Effector memory CD8-positive, alpha-beta T cell (primary cell): ENCODE measurements around the gene SMARCA2.

Source experiments
- ATAC-seq: fragments of 150-1000 bp; cut with Tn5 transposase; replicated peaks from 2 replicates; pipeline ENCODE4 v1.10.0; 2021; ENCODE audit warnings: mild to moderate bottlenecking, moderate library complexity
- DNase-seq, 3 experiments: peaks; one replicate each; pipeline ENCODE4 v3.0.0; 2021
- H3K27ac Mint-ChIP-seq, 2 donors: one replicate each; pipeline ENCODE4 v1.8.0; 2022; ENCODE audit warnings: mild to moderate bottlenecking in 2 of 2, mixed read lengths in 2 of 2, moderate library complexity in 2 of 2
- H3K27me3 Mint-ChIP-seq, 2 donors: one replicate each; pipeline ENCODE4 v1.8.0; 2022; ENCODE audit warnings: mixed read lengths in 2 of 2
- H3K36me3 Mint-ChIP-seq: one replicate; pipeline ENCODE4 v1.8.0; 2022; ENCODE audit warnings: mild to moderate bottlenecking, moderate library complexity, mixed read lengths; ENCODE audit not compliant: insufficient read depth
- H3K4me1 Mint-ChIP-seq, 2 donors: one replicate each; pipeline ENCODE4 v1.8.0; 2022; ENCODE audit warnings: low read depth in 2 of 2, mixed read lengths in 2 of 2
- H3K4me3 Mint-ChIP-seq, 2 donors: one replicate each; pipeline ENCODE4 v1.8.0; 2022; ENCODE audit warnings: mild to moderate bottlenecking in 2 of 2, mixed read lengths in 2 of 2, moderate library complexity in 2 of 2
- H3K9me3 Mint-ChIP-seq, 2 donors: one replicate each; pipeline ENCODE4 v1.8.0; 2022; ENCODE audit warnings: mixed read lengths in 2 of 2

The SMARCA2 gene

DNA sequence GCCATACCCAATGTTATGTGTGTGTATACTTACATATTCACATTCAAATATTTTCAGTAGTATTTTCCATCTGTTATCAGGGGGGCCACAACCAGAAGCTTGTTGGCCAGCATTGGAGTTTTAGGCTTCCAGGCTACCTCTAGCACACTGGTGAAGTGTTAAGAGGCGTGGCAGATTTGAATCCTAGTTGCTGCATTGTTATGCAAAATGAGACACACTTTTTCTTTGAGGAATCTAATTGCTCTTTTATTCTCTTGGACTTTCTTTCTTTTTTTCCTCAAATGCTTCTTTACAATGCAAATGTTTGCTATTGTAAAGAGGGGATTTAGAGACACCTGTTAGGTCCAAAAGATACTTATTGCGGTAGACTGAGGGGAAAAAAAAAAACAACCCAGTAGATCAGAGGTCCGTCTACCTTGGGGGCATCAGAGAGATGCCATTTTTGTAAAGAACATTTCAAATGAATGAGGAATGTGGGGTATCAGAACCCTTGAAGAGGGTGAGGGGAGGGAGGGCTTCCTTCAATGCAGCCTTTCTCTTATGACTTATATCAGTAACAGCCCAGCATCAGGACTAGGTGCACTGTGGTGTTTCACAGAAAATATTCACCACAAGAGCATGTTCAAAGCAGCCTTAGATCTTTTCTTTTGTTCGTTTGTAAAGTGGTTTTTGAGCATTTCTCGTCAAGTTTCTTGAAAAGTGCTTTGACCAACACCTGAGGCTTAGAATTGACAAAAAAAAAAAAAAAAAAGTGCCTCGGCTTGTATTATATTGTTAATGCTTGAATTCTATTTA, 3.8 kb downstream of the SMARCA2 start:
- ATAC-seq (no peak), DNase-seq (no peak)
- no peaks in the 10 kb centered on the region for H3K9me3 Mint-ChIP-seq
- H3K27me3 Mint-ChIP-seq: no peaks in the 10 kb centered on the region
- H3K27ac Mint-ChIP-seq: peak overlapping the region; percentile 92 to 98
- peaks cover 40 to 59% of the 10 kb centered on the region in 2 donors for H3K4me1 Mint-ChIP-seq
- peaks cover 53% of the 10 kb centered on the region for H3K36me3 Mint-ChIP-seq
- H3K4me3 Mint-ChIP-seq: peak overlapping the region; percentile 100

DNA sequence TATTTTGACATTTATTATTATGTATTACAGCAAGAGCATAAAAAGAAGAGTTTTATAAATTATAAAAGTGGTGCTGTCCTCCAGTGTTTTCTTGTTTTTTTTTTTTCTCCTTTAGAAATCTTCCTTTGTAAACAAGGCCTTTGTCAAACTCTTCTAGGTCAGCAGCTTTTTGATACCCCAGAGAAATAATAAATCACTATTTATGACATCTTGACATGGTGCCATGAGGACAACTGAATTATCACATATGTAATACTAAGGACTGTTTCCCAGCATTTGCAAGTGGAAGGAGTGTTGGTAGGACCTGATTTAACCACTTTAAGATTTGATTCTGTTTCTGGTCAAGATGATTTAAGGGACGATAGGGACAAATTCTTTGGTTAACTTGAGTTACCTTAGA, 4.6 kb downstream of the SMARCA2 start:
- H3K36me3 Mint-ChIP-seq: peaks cover 53% of the 10 kb centered on the region
- peaks cover 45 to 65% of the 10 kb centered on the region in 2 donors for H3K4me1 Mint-ChIP-seq
- peak overlapping the region; percentile 52 to 100 for H3K4me3 Mint-ChIP-seq
- H3K27me3 Mint-ChIP-seq: no peaks in the 10 kb centered on the region
- DNase-seq (no peak), ATAC-seq (no peak)
- H3K9me3 Mint-ChIP-seq: no peaks in the 10 kb centered on the region
- peak overlapping the region in 1 of 2 donors; percentile 93 for H3K27ac Mint-ChIP-seq

DNA sequence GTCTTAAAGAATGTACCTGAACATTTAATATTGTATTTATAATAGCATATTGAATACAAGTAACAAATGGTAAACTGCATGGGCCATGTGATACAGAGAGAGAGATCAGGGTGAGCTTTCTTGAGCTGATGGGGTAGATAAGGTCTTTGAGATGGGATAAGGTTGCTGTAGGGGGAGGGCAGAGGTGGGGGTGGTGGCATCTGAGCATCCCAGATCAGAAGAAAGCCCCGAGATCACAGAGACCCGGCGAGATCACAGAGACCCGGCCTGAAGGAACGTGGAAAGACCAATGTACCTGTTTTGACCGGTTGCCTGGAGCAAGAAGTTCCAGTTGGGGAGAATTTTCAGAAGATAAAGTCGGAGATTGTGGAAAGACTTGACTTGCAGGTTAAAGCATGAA, 6.6 kb downstream of the SMARCA2 start:
- no peaks in the 10 kb centered on the region for H3K9me3 Mint-ChIP-seq
- no peak for DNase-seq
- ATAC-seq: no peak
- H3K27me3 Mint-ChIP-seq: no peaks in the 10 kb centered on the region
- peaks cover 37% of the 10 kb centered on the region for H3K36me3 Mint-ChIP-seq
- H3K27ac Mint-ChIP-seq: peak overlapping the region; percentile 93
- peak overlapping the region; percentile 68 to 70 for H3K4me3 Mint-ChIP-seq
- peaks cover 59 to 82% of the 10 kb centered on the region in 2 donors for H3K4me1 Mint-ChIP-seq

DNA sequence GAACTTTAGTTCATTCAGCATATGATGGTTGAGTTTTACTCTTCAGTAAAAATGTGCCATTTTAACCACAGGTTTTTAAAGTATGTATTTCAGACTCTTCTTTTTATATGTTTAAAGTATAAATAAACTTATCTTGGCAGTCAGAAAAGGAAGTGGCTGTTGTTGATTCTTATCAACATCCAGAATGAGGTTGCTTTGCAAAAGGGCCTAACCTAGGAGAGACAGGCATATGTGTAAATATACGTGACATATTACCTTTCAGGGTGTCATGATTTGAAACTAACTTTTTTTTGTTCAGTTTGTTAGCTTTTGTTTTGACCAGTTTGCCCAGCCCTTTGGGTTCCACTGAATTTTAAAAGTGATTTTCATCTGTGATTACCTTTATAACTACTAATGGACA, 7.4 kb downstream of the SMARCA2 start:
- Mint-ChIP-seq H3K9me3 (no peaks in the 10 kb centered on the region), H3K4me1 (peaks cover 65 to 88% of the 10 kb centered on the region in 2 donors), H3K27me3 (no peaks in the 10 kb centered on the region), H3K4me3 (peak overlapping the region; percentile 68 to 70), H3K27ac (peak overlapping the region; percentile 93), H3K36me3 (peaks cover 32% of the 10 kb centered on the region)
- DNase-seq (no peak), ATAC-seq (peak; percentile 65)

DNA sequence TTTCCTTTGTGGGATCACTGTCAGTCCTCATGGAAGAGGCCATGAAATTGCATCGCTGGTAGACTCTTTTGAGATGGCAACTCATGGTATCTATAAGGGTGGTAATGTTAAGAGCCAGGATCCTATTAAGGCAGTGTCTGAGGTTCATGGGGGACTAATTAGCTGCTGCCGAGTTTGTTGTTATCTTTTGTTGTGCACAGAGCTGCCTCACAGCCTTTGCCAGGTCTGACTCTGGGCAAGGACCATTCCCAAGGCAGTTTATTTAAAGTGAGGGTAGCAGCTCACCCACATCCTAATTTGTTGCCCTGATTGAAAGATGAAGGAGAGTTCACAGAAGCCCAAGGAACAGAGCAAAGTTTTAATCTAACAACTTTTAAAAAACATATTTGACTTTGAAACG, 7.9 kb downstream of the SMARCA2 start:
- peaks cover 28% of the 10 kb centered on the region for H3K36me3 Mint-ChIP-seq
- ATAC-seq (no peak), DNase-seq (no peak)
- peaks cover 70 to 90% of the 10 kb centered on the region in 2 donors for H3K4me1 Mint-ChIP-seq
- no peaks in the 10 kb centered on the region for H3K9me3 Mint-ChIP-seq
- H3K27me3 Mint-ChIP-seq: no peaks in the 10 kb centered on the region
- H3K4me3 Mint-ChIP-seq: peak overlapping the region; percentile 68 to 70
- peak overlapping the region; percentile 93 for H3K27ac Mint-ChIP-seq

DNA sequence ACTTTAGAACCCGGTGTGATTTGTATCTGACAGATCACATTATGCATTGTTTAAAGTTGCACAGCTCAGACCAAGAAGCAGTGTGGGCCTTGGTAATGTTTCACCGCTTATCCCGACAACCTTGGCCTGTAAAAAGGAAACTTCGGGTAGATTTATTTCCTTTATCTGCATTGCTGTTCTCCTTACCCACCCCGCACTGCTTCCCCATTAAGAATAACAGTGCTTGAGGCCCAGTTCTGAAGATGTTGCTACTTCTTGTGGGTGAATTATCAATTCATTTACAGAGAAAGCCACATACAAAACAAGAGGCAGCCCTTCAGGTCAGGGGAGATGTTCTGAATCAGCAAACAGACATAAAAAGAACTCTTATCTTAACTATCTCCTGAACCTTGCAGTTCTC, 8.4 kb downstream of the SMARCA2 start:
- Mint-ChIP-seq H3K9me3 (no peaks in the 10 kb centered on the region), H3K4me1 (peaks cover 72 to 90% of the 10 kb centered on the region in 2 donors), H3K27me3 (no peaks in the 10 kb centered on the region), H3K27ac (peak overlapping the region; percentile 93), H3K4me3 (peak overlapping the region; percentile 68 to 70), H3K36me3 (peaks cover 24% of the 10 kb centered on the region)
- no peak for ATAC-seq
- no peak for DNase-seq

DNA sequence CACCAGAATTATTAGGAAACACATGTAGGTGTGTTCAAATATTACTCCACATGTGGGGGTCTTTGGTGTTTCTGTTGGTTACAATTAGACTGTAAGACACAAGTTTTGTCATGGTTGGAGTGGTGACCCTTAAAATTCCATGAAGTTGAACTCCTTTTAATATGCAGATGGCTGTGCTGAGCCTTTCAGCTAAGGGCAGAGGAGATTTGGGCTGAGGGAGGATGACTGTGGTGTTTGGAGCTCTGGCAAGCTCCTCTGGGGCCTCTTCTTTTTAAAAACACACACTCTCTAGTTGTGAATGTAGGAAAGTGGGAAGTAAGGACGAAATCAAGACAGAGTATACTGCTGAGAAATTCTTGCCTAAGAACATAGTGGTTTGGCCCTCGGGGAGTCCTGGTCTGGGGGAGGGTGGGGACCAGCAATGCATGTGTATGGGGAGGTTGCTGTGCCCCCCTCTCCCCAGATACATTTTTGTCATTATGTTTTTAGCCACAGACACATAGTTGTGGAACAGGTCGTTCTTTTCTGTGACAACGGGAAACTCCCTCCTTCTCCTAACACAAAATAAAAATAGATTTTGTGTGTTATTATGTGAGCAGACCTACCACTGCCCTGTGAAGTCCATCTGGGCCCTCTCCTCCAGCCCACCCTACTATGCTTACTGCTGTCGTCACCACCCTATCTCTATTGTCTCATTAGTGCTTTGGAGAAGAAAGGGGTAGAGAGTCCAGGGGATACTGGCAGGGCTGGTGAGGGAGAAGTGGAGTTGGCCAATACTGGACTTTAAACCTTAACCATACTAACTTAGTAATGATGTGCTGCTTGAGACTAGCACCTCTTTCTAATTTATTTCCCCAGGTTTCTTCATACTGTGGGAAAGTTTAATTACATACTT, 10.0 kb downstream of the SMARCA2 start:
- ATAC-seq (peak; percentile 6), DNase-seq (no peak)
- H3K27ac Mint-ChIP-seq: peak overlapping the region; percentile 91 to 93
- peaks cover 76 to 92% of the 10 kb centered on the region in 2 donors for H3K4me1 Mint-ChIP-seq
- peaks cover 34% of the 10 kb centered on the region for H3K36me3 Mint-ChIP-seq
- H3K27me3 Mint-ChIP-seq: no peaks in the 10 kb centered on the region
- H3K4me3 Mint-ChIP-seq: peak overlapping the region; percentile 17 to 67
- no peaks in the 10 kb centered on the region for H3K9me3 Mint-ChIP-seq

DNA sequence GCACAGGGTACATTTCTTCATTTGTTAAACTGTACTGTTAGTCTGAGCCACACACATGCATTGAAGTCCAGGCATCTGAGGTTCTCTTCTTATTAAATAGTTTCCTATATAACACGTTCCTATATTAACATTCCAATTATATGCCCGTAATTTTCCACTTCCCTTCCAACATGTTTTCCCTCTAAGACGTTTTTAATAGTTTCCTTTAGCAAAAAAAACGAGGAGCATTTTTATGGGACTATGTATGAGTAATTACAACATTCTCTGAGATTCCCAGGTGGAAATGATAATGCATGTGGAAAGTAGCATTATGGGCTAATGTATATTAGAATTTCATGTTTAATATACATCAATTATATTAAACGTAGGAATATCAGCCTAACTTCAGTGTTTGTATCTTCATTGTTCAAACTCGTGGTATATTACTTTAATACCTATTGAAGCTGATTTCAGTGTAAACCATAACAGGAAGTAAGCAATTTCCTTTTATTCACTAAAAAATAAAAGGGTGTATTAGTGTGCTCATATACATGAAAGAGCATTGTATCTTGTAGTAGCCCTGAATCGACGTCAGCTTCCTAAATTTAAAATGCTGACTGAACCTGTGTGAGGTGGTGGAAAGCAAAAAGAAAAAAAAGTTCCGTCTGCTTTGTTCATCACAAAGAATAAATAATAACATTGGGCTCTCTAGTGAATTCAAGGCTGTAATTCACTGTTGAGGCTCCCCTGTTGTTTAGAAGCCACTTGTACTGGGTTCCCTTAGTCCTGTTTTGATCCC, 11.3 kb downstream of the SMARCA2 start:
- Mint-ChIP-seq H3K4me1 (peaks cover 85 to 94% of the 10 kb centered on the region in 2 donors), H3K9me3 (no peaks in the 10 kb centered on the region), H3K27me3 (no peaks in the 10 kb centered on the region), H3K27ac (peak overlapping the region; percentile 73 to 91), H3K36me3 (peaks cover 42% of the 10 kb centered on the region), H3K4me3 (peak overlapping the region; percentile 60 to 67)
- ATAC-seq (peak; percentile 65), DNase-seq (no peak)

DNA sequence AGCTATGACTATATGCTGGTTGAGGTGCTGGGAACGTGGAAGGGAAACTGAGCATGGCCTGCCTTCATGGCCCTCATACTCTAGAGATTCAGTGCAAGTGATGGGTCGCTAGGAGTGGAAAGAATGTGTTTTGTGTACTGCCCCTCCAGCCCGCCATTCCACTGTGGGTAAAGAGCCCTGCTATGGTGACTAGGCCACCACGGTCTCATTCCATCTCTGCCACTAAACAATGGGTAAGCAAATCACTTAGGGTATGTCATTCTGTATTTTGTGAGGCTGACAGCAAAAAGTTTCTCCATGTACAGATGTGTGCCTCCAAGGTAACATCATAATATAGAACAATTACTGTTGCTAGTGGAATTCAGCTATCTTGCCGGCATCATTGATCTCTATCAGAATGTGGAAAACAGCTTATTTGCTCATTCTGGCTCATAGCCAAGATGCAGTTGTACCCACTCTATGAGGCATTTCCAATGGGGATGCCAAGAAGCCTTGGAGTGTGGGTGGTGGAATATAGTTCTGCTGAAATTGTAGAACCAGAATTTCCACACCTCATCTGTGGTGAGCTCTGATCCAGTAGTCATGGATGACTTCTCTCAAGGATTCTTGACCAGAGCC, 12.5 kb downstream of the SMARCA2 start:
- peaks cover 46% of the 10 kb centered on the region for H3K36me3 Mint-ChIP-seq
- ATAC-seq (no peak), DNase-seq (no peak)
- peak overlapping the region in 1 of 2 donors; percentile 91 for H3K27ac Mint-ChIP-seq
- no peaks in the 10 kb centered on the region for H3K27me3 Mint-ChIP-seq
- H3K4me3 Mint-ChIP-seq: peak overlapping the region; percentile 31 to 65
- H3K9me3 Mint-ChIP-seq: no peaks in the 10 kb centered on the region
- peaks cover 81 to 93% of the 10 kb centered on the region in 2 donors for H3K4me1 Mint-ChIP-seq

DNA sequence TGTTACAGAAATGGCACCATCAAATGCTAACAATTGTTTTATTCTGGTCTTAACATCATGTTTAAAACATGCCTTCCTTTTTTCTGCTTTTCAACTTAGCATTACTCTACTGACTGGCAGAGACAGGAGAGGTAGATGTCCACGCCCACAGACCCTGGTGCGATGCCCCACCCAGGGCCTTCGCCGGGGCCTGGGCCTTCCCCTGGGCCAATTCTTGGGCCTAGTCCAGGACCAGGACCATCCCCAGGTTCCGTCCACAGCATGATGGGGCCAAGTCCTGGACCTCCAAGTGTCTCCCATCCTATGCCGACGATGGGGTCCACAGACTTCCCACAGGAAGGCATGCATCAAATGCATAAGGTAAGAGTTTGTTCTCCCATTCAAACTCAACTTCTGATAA, 13.7 kb downstream of the SMARCA2 start:
- H3K4me3 Mint-ChIP-seq: peak overlapping the region; percentile 31 to 65

DNA sequence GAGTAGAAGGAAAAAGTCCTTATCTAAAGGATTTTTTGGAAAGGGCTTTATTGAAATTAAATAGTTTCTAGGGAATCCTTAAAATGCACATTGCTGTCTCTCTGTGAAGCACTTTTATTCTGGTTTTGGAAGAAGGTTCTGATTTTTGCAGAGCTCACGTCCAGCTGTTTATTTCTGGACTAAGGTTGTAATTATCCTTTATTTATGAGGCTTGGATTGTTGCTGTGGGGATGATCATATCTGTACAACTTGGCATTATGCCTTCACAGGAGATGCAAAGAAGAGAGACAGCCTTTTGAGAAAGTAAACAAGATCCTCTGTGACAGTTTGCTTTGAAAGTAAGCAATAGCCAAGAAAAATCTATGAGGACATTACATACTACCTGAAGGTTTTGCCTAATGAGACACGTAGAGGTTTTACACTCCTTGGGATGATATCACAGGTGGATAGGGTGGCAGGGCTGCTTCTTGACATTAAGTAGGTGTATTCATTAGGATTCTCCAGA, 14.6 kb downstream of the SMARCA2 start:
- peaks cover 61 to 73% of the 10 kb centered on the region in 2 donors for H3K4me1 Mint-ChIP-seq
- H3K27ac Mint-ChIP-seq: peak overlapping the region; percentile 57 to 91
- DNase-seq (no peak), ATAC-seq (no peak)
- H3K9me3 Mint-ChIP-seq: no peaks in the 10 kb centered on the region
- peaks cover 61% of the 10 kb centered on the region for H3K36me3 Mint-ChIP-seq
- no peak overlapping the region for H3K4me3 Mint-ChIP-seq
- no peaks in the 10 kb centered on the region for H3K27me3 Mint-ChIP-seq

More for the DNA sequence above, 13.7 kb downstream of the SMARCA2 start:
- Mint-ChIP-seq H3K36me3 (peaks cover 56% of the 10 kb centered on the region), H3K27me3 (no peaks in the 10 kb centered on the region), H3K27ac (peak overlapping the region in 1 of 2 donors; percentile 91), H3K4me1 (peaks cover 68 to 81% of the 10 kb centered on the region in 2 donors), H3K9me3 (no peaks in the 10 kb centered on the region)
- ATAC-seq: no peak
- DNase-seq: no peak

DNA sequence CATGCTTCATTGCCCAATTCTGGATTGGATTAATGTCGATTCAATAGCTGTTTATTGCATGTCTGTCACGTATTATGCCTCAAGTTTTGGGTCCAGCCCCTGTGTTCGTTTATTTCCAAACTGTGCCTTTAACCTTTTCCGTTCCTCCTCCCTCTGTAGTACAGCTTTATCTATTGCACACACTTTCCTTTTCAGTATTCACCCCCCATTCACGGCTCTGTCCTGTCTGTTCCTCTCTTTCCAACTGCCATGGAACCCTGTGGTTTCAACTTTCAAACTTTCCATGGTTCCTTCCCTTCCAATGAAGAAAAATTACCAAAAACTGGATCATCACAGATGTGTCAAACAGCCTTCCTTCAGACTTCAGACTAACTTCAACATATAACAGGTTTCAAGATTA, 17.1 kb downstream of the SMARCA2 start:
- H3K27ac Mint-ChIP-seq: peak overlapping the region in 1 of 2 donors; percentile 67
- H3K9me3 Mint-ChIP-seq: no peaks in the 10 kb centered on the region
- ATAC-seq (no peak), DNase-seq (no peak)
- H3K4me1 Mint-ChIP-seq: peaks cover 49 to 50% of the 10 kb centered on the region in 2 donors
- peaks cover 72% of the 10 kb centered on the region for H3K36me3 Mint-ChIP-seq
- H3K4me3 Mint-ChIP-seq: no peak overlapping the region
- H3K27me3 Mint-ChIP-seq: no peaks in the 10 kb centered on the region
